Measurements from ENCODE around the gene TEDC1. TPM values are rescaled to one million over a fixed set of nuclear protein-coding genes. Genes with fewer than 3 reads are reported as not detected.

The TEDC1 gene
- total and polyA plus RNA-seq, 2 donors = 17.9 to 23.3 TPM

DNA sequence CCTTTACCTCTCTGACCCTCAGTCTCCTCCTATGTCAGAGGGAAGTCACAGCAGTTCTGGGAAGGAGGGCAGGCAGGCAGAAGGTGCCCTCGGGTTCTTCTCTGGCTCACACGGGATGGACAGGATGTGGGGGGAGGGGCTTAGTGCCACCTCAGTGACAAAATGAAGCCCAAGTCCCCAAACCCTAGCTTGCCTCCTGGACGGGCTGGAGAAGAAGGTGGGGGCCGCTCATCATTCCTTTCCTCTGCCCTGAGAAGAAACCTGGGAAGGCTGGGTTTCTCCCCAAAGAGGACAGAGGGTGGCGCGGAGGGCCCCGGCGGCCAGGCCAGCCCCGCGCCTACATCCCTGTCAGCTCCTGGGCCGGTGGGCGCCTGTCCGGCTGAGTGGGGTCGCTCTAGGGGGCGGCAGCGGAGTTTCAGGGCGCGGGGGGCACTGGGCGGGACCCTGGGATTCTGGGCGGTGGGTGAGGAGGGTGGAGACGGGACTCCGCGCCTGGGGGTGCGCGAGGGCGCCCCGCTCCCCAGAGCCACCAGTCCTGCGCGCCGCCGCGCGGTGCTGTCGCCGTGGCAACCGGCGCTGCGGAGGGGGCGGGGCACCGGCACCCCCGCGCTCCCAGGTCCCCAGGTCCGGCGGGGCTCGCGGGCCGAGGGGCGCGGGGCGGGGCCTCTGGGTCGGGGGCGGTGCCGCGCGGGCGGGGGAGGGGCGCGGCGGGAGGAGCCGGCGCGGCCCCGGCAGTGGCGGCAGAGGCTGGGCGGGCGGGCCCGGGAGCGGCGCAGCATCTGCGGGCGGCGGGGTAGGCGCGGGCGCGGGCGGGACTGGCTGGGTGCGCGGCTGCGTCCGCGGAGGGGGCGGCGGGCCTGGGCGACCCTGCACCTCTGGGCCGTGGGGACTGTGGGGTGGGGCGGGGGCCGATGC is 35.1 kb downstream of the TEDC1 start, which contains the start of gene TMEM121:
TMEM121 (plus strand) TSS at position 723 of the 915 bp plus-strand sequence. CDS start 2,252 bp downstream, outside the sequence.
- Histone ChIP-seq H3K36me3 (ENCODE audit: control insufficient read depth in 2 of 2, insufficient read depth in 2 of 2, low read length in 1 of 2) (no peaks in the 10 kb centered on the region), H3K4me1 (ENCODE audit: control insufficient read depth in 2 of 2, insufficient read depth in 2 of 2, low read length in 2 of 2) (peaks cover 3 to 20% of the 10 kb centered on the region in 2 donors), H3K4me3 (ENCODE audit: low read length in 2 of 2) (peak within 1 kb of the TSS in 1 of 2 donors; percentile 40), H3K27ac (ENCODE audit: low read depth in 1 of 2, low read length in 1 of 2) (no peak within 1 kb of the TSS), H3K9me3 (ENCODE audit: control insufficient read depth in 2 of 2, insufficient read depth in 1 of 2, low read length in 1 of 2) (no peaks in the 10 kb centered on the region), H3K27me3 (ENCODE audit: control insufficient read depth in 2 of 2, insufficient read depth in 1 of 2, low read length in 1 of 2) (peaks cover 53 to 80% of the 10 kb centered on the region in 2 donors)
- 3% methylated on average over 87 of the region's 88 CpGs for WGBS
- no peak for DNase-seq (ENCODE audit: low read depth in 6 of 9, low spot score in 9 of 9)

DNA sequence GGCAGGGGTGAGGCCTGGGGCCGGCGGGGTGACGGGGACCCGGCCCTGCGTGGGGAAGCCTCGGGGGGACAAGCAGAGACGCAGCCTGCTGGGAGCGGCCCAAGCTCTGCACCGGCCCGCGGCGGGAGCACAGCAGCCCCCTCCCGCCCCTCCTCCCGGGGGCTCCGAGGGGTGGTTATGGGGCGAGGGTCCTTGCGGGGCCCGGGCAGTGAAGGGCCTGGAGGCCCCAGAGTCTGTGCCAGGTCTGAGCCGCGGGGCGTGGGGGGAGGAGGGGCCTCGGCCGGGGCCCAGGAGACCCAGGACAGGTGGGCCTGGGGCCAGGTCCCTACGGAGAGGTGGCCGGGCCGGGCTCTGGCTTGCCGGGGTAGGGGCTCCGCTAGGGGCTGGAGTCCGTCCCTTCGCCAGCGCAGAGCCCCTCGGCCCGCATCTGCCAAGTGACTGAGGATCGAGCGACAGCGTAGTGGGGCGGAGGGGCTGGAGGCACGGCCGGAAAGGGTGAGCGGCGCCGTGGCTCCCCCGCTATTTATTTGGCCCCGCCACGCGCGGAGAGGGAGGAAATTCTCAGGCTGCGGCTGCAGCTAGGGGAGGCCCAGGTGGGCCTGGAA is 35.8 kb downstream of the TEDC1 start:
- Histone ChIP-seq H3K9me3 (ENCODE audit: control insufficient read depth in 2 of 2, insufficient read depth in 1 of 2, low read length in 1 of 2) (no peaks in the 10 kb centered on the region), H3K27ac (ENCODE audit: low read depth in 1 of 2, low read length in 1 of 2) (no peak overlapping the region), H3K4me3 (ENCODE audit: low read length in 2 of 2) (peak overlapping the region in 1 of 2 donors; percentile 40), H3K27me3 (ENCODE audit: control insufficient read depth in 2 of 2, insufficient read depth in 1 of 2, low read length in 1 of 2) (peaks cover 53 to 84% of the 10 kb centered on the region in 2 donors), H3K36me3 (ENCODE audit: control insufficient read depth in 2 of 2, insufficient read depth in 2 of 2, low read length in 1 of 2) (no peaks in the 10 kb centered on the region), H3K4me1 (ENCODE audit: control insufficient read depth in 2 of 2, insufficient read depth in 2 of 2, low read length in 2 of 2) (peaks cover 3 to 20% of the 10 kb centered on the region in 2 donors)
- no peak for DNase-seq (ENCODE audit: low read depth in 6 of 9, low spot score in 9 of 9)
- WGBS = 4% methylated on average over 48 of the region's 48 CpGs

- peaks cover 3 to 20% of the 10 kb centered on the region in 2 donors for H3K4me1 ChIP-seq (ENCODE audit: control insufficient read depth in 2 of 2, insufficient read depth in 2 of 2, low read length in 2 of 2)
- no peak for DNase-seq (ENCODE audit: low read depth in 6 of 9, low spot score in 9 of 9)
- peaks cover 53 to 81% of the 10 kb centered on the region in 2 donors for H3K27me3 ChIP-seq (ENCODE audit: control insufficient read depth in 2 of 2, insufficient read depth in 1 of 2, low read length in 1 of 2)
- no peaks in the 10 kb centered on the region for H3K36me3 ChIP-seq (ENCODE audit: control insufficient read depth in 2 of 2, insufficient read depth in 2 of 2, low read length in 1 of 2)
- 42% methylated on average over 23 of the region's 23 CpGs for WGBS
- H3K27ac ChIP-seq (ENCODE audit: low read depth in 1 of 2, low read length in 1 of 2) = no peak overlapping the region
- peak overlapping the region in 1 of 2 donors; percentile 40 for H3K4me3 ChIP-seq (ENCODE audit: low read length in 2 of 2)
- no peaks in the 10 kb centered on the region for H3K9me3 ChIP-seq (ENCODE audit: control insufficient read depth in 2 of 2, insufficient read depth in 1 of 2, low read length in 1 of 2)
These were observed 36.4 kb downstream of the TEDC1 start for GRCh38 chr14:105527381-105527825.

- peak in 8 of 9 donors; percentile 34 to 83 (median 60) for DNase-seq (ENCODE audit: low read depth in 6 of 9, low spot score in 9 of 9)
- peaks cover 3 to 20% of the 10 kb centered on the region in 2 donors for H3K4me1 ChIP-seq (ENCODE audit: control insufficient read depth in 2 of 2, insufficient read depth in 2 of 2, low read length in 2 of 2)
- 13% methylated on average over 67 of the region's 67 CpGs for WGBS
- no peak overlapping the region for H3K27ac ChIP-seq (ENCODE audit: low read depth in 1 of 2, low read length in 1 of 2)
- peak overlapping the region; percentile 30 to 54 for H3K4me3 ChIP-seq (ENCODE audit: low read length in 2 of 2)
- H3K36me3 ChIP-seq (ENCODE audit: control insufficient read depth in 2 of 2, insufficient read depth in 2 of 2, low read length in 1 of 2) = no peaks in the 10 kb centered on the region
- peaks cover 53 to 85% of the 10 kb centered on the region in 2 donors for H3K27me3 ChIP-seq (ENCODE audit: control insufficient read depth in 2 of 2, insufficient read depth in 1 of 2, low read length in 1 of 2)
- no peaks in the 10 kb centered on the region for H3K9me3 ChIP-seq (ENCODE audit: control insufficient read depth in 2 of 2, insufficient read depth in 1 of 2, low read length in 1 of 2)
These were observed 37.0 kb downstream of the TEDC1 start for GRCh38 chr14:105527826-105528585.

- peak overlapping the region in 1 of 2 donors; percentile 3 for H3K27ac ChIP-seq (ENCODE audit: low read depth in 1 of 2, low read length in 1 of 2)
- DNase-seq (ENCODE audit: low read depth in 6 of 9, low spot score in 9 of 9) = peak in 1 of 9 donors; percentile 32
- H3K27me3 ChIP-seq (ENCODE audit: control insufficient read depth in 2 of 2, insufficient read depth in 1 of 2, low read length in 1 of 2) = peaks cover 53 to 89% of the 10 kb centered on the region in 2 donors
- no peaks in the 10 kb centered on the region for H3K9me3 ChIP-seq (ENCODE audit: control insufficient read depth in 2 of 2, insufficient read depth in 1 of 2, low read length in 1 of 2)
- H3K36me3 ChIP-seq (ENCODE audit: control insufficient read depth in 2 of 2, insufficient read depth in 2 of 2, low read length in 1 of 2) = no peaks in the 10 kb centered on the region
- WGBS = 9% methylated on average over 89 of the region's 89 CpGs
- peak overlapping the region in 1 of 2 donors; percentile 54 for H3K4me3 ChIP-seq (ENCODE audit: low read length in 2 of 2)
- H3K4me1 ChIP-seq (ENCODE audit: control insufficient read depth in 2 of 2, insufficient read depth in 2 of 2, low read length in 2 of 2) = peaks cover 3 to 20% of the 10 kb centered on the region in 2 donors
These were observed 37.7 kb downstream of the TEDC1 start for GRCh38 chr14:105528586-105529318.

DNA sequence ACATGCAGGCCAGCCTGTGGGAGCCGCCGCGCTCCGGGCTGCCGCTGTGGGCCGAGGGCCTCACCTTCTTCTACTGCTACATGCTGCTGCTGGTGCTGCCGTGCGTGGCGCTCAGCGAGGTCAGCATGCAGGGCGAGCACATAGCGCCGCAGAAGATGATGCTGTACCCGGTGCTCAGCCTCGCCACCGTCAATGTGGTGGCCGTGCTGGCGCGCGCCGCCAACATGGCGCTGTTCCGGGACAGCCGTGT is 38.2 kb downstream of the TEDC1 start:
- H3K36me3 ChIP-seq (ENCODE audit: control insufficient read depth in 2 of 2, insufficient read depth in 2 of 2, low read length in 1 of 2) = no peaks in the 10 kb centered on the region
- no peak for DNase-seq (ENCODE audit: low read depth in 6 of 9, low spot score in 9 of 9)
- peak overlapping the region in 1 of 2 donors; percentile 3 for H3K27ac ChIP-seq (ENCODE audit: low read depth in 1 of 2, low read length in 1 of 2)
- no peaks in the 10 kb centered on the region for H3K9me3 ChIP-seq (ENCODE audit: control insufficient read depth in 2 of 2, insufficient read depth in 1 of 2, low read length in 1 of 2)
- peaks cover 53 to 86% of the 10 kb centered on the region in 2 donors for H3K27me3 ChIP-seq (ENCODE audit: control insufficient read depth in 2 of 2, insufficient read depth in 1 of 2, low read length in 1 of 2)
- WGBS = 17% methylated on average over 24 of the region's 24 CpGs
- H3K4me3 ChIP-seq (ENCODE audit: low read length in 2 of 2) = peak overlapping the region in 1 of 2 donors; percentile 54
- H3K4me1 ChIP-seq (ENCODE audit: control insufficient read depth in 2 of 2, insufficient read depth in 2 of 2, low read length in 2 of 2) = peaks cover 3 to 20% of the 10 kb centered on the region in 2 donors

GRCh38 chr14:105529569-105530284 is 38.7 kb downstream of the TEDC1 start:
- Histone ChIP-seq H3K27me3 (ENCODE audit: control insufficient read depth in 2 of 2, insufficient read depth in 1 of 2, low read length in 1 of 2) (peaks cover 53 to 83% of the 10 kb centered on the region in 2 donors), H3K9me3 (ENCODE audit: control insufficient read depth in 2 of 2, insufficient read depth in 1 of 2, low read length in 1 of 2) (no peaks in the 10 kb centered on the region), H3K4me1 (ENCODE audit: control insufficient read depth in 2 of 2, insufficient read depth in 2 of 2, low read length in 2 of 2) (peaks cover 3 to 20% of the 10 kb centered on the region in 2 donors), H3K27ac (ENCODE audit: low read depth in 1 of 2, low read length in 1 of 2) (no peak overlapping the region), H3K4me3 (ENCODE audit: low read length in 2 of 2) (peak overlapping the region in 1 of 2 donors; percentile 54), H3K36me3 (ENCODE audit: control insufficient read depth in 2 of 2, insufficient read depth in 2 of 2, low read length in 1 of 2) (no peaks in the 10 kb centered on the region)
- peak in 1 of 9 donors; percentile 28 for DNase-seq (ENCODE audit: low read depth in 6 of 9, low spot score in 9 of 9)
- whole genome bisulfite sequencing = 30% methylated on average over 63 of the region's 63 CpGs
